Stomach (tissue), 4 donors: Measurements from ENCODE around the gene IRAK3.

Source experiments
- CTCF ChIP-seq, 7 experiments: fragments of 450-650 bp in 4 of 7; fragments of 200-600 bp in 3 of 7; sonication (generic) in 3 of 7; IDR thresholded peaks; one replicate each; pipeline ENCODE4 v1.5.1; 2016 to 2019; ENCODE audit warnings: antibody characterized with exemption in 7 of 7, control low read depth in 2 of 7, mild to moderate bottlenecking in 1 of 7
- POLR2A ChIP-seq, 4 donors: fragments of 450-650 bp; IDR thresholded peaks; one replicate each; pipeline ENCODE4 v1.6.1; 2016; ENCODE audit warnings: antibody characterized with exemption in 4 of 4, control low read depth in 2 of 4, mild to moderate bottlenecking in 1 of 4, moderate library complexity in 1 of 4
- POLR2AphosphoS5 ChIP-seq, 3 donors: sonication (generic); formaldehyde crosslinking; IDR thresholded peaks; one replicate each; pipeline ENCODE4 v1.6.1; 2016; ENCODE audit warnings: antibody characterized with exemption in 3 of 3

GRCh38 chr12:66187036-66187435 is 2.0 kb upstream of the IRAK3 start:
- no peak for TF ChIP-seq CTCF (IDR thresholded peaks at IDR 0.05)
- TF ChIP-seq POLR2AphosphoS5 (IDR thresholded peaks at IDR 0.05) = no peak
- no peak for TF ChIP-seq POLR2A (IDR thresholded peaks at IDR 0.05)
